GM20431 (cell line): Measurements from ENCODE around the gene PRR7.

Source experiments
- in situ Hi-C: fragments of 300-500 bp; cut with MseI, MboI; formaldehyde crosslinking; loops from one replicate; pipeline ENCODE4 v1.15.0; 2020; ENCODE audit warnings: low sequenced_read_pairs; ENCODE audit not compliant: unreplicated experiment

PRR7 gene

GRCh38 chr5:177421062-177421798 is 25.4 kb upstream of the PRR7 start:
- in situ Hi-C loops = no loop called here

- in situ Hi-C loops = no loop called here
These were observed 22.9 kb upstream of the PRR7 start for GRCh38 chr5:177423671-177424070.

GRCh38 chr5:177425196-177425800 is 21.3 kb upstream of the PRR7 start:
- in situ Hi-C loops = no loop called here

- in situ Hi-C loops = no loop called here
These were observed 20.6 kb upstream of the PRR7 start for GRCh38 chr5:177425801-177426565.

- in situ Hi-C loops = no loop called here
These were observed 19.9 kb upstream of the PRR7 start, which contains the start of gene GRK6 for GRCh38 chr5:177426566-177427210. TSS of gene GRK6 (plus strand) at chr5:177426676. CDS start at chr5:177426846, 170 bp downstream.

- in situ Hi-C loops = no loop called here
These were observed 19.3 kb upstream of the PRR7 start for GRCh38 chr5:177427211-177427822.

GRCh38 chr5:177427919-177428573 is 18.6 kb upstream of the PRR7 start:
- in situ Hi-C loops = no loop called here

GRCh38 chr5:177428574-177429217 is 17.9 kb upstream of the PRR7 start:
- in situ Hi-C loops = no loop called here

GRCh38 chr5:177429248-177430040 is 17.2 kb upstream of the PRR7 start:
- in situ Hi-C loops = no loop called here

- in situ Hi-C loops = no loop called here
These were observed 16.3 kb upstream of the PRR7 start for GRCh38 chr5:177430140-177430951.

- in situ Hi-C loops = no loop called here
These were observed 15.7 kb upstream of the PRR7 start for GRCh38 chr5:177430972-177431316.

GRCh38 chr5:177431317-177432142 is 15.1 kb upstream of the PRR7 start:
- in situ Hi-C loops = no loop called here

GRCh38 chr5:177432143-177432838 is 14.3 kb upstream of the PRR7 start:
- in situ Hi-C loops = no loop called here

GRCh38 chr5:177432839-177433657 is 13.6 kb upstream of the PRR7 start:
- in situ Hi-C loops = no loop called here

- in situ Hi-C loops = no loop called here
These were observed 12.9 kb upstream of the PRR7 start for GRCh38 chr5:177433658-177434217.
